ACC112 (cell line): ENCODE measurements around the gene AGMAT.

Experiments
- H2AFZ ChIP-seq: fragments of 200-600 bp; sonication (generic); one replicate; pipeline ENCODE4 v1.6.0; 2017; ENCODE audit warnings: antibody characterized with exemption, low read length; ENCODE audit not compliant: unreplicated experiment
- H3K27ac ChIP-seq: fragments of 200-600 bp; sonication (generic); 2 replicates; pipeline ENCODE4 v1.5.1; 2014; ENCODE audit warnings: low read depth, mild to moderate bottlenecking, antibody characterized with exemption, low read length, moderate library complexity
- H3K27me3 ChIP-seq: fragments of 200-600 bp; sonication (generic); 2 replicates; pipeline ENCODE4 v1.6.1; 2014; ENCODE audit warnings: mild to moderate bottlenecking, antibody characterized with exemption, low read length, moderate library complexity, mixed read lengths; ENCODE audit not compliant: insufficient read depth
- H3K36me3 ChIP-seq: fragments of 200-600 bp; sonication (generic); 2 replicates; pipeline ENCODE4 v1.6.1; 2016; ENCODE audit warnings: mild to moderate bottlenecking, antibody characterized with exemption, low read length, moderate library complexity, mixed read lengths; ENCODE audit not compliant: insufficient read depth
- H3K4me1 ChIP-seq: fragments of 200-600 bp; sonication (generic); one replicate; pipeline ENCODE4 v1.6.1; 2016; ENCODE audit warnings: low read length, mixed read lengths; ENCODE audit not compliant: insufficient read depth, unreplicated experiment, control insufficient read depth
- H3K4me3 ChIP-seq: fragments of 200-600 bp; sonication (generic); 2 replicates; pipeline ENCODE4 v1.5.1; 2014; ENCODE audit warnings: mild to moderate bottlenecking, low read depth, low read length
- H3K79me2 ChIP-seq: fragments of 200-600 bp; sonication (generic); one replicate; pipeline ENCODE4 v1.6.0; 2016; ENCODE audit warnings: low read length; ENCODE audit not compliant: control insufficient read depth, unreplicated experiment, insufficient read depth

Gene AGMAT

DNA sequence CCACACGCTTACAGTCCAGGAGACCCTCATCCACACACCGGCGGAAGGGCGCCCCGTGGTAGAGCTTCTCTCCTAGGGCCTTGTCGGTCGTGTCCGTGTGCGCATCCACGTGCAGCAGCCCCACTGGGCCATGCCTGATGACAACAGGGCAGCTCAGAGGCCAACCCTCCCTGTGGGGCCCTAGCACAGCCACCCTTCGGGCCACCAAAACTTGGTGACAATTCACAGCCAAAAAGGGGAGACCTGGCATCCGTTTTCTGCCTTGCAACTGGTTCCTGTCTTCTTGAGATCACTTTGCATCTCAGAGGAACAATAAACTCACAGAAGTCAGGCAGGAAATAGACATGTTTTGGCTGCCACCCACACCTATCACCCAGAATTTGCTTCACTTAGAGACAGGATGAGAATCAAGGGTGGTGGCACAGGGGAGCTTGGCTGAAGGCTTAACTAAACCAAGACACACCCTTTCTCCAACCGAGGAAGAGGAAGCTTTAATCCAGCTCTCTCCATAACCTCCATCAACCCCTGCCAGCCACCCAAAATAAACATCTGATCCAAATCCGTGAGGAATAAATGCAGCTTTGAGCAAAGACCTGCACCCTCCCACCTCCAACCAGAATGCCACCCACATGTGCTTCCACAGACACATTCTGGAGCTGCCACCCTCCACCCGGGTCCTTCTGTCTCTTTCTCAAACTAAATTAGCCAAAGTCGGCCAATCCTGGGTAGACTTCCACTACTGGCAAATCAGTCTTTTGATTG is 5.7 kb downstream of the AGMAT start:
- no peaks in the 10 kb centered on the region for H3K79me2 ChIP-seq
- no peak overlapping the region for H3K4me3 ChIP-seq
- H2AFZ ChIP-seq = no peak overlapping the region
- peaks cover 3% of the 10 kb centered on the region for H3K4me1 ChIP-seq
- H3K27ac ChIP-seq = no peak overlapping the region
- H3K27me3 ChIP-seq = no peaks in the 10 kb centered on the region
- H3K36me3 ChIP-seq = no peaks in the 10 kb centered on the region

DNA sequence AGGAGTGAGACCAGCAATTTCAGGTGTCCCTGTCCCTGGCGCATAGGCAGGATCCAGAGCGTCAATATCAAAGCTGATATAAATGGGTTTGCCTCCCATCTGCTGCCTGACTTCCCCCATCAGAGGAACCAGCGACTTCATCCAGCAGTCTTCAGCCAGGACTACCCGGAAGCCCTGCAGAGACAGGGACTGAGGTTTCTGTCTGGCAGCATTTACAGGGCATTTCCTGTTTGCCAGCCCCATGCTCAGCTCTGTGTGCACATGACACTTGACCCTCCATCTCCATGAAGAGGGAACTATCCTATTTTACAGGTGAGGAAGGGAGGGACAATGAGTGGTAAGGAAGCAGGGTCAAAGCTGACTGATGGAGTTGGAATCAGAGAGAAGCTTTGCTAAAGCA is 7.2 kb downstream of the AGMAT start:
- no peak overlapping the region for H2AFZ ChIP-seq
- H3K4me1 ChIP-seq = no peaks in the 10 kb centered on the region
- H3K79me2 ChIP-seq = no peaks in the 10 kb centered on the region

GRCh38 chr1:15575549-15576150 is 9.2 kb downstream of the AGMAT start:
- Histone ChIP-seq H3K36me3 (no peaks in the 10 kb centered on the region), H3K27ac (no peak overlapping the region)

More for the DNA sequence above, 7.2 kb downstream of the AGMAT start:
- no peaks in the 10 kb centered on the region for H3K27me3 ChIP-seq
- H3K4me3 ChIP-seq = no peak overlapping the region
- no peaks in the 10 kb centered on the region for H3K36me3 ChIP-seq
- H3K27ac ChIP-seq = no peak overlapping the region

DNA sequence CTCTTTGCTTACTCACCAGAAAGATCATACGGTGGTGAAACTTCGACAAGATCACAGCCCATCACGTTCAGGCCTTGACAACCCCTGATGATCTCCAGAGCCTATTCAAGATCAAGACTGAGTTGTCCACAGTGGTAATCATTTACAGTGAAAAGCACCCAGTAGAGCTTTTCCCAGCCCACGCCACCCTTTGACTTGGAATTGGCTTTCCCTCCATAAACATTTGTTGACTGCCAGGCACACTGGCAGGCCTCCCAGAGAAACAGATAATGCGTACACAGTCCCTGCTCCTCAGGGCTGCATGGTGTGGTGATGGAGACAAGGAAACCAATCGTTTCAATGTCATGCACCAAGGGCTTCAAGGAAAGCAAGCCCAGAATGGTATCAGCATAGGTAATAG is 10.1 kb downstream of the AGMAT start:
- no peak overlapping the region for H3K27ac ChIP-seq
- no peak overlapping the region for H2AFZ ChIP-seq
- H3K4me1 ChIP-seq = no peaks in the 10 kb centered on the region
- no peaks in the 10 kb centered on the region for H3K36me3 ChIP-seq
- H3K4me3 ChIP-seq = no peak overlapping the region
- H3K27me3 ChIP-seq = no peaks in the 10 kb centered on the region
- H3K79me2 ChIP-seq = no peaks in the 10 kb centered on the region

More at GRCh38 chr1:15575549-15576150, 9.2 kb downstream of the AGMAT start:
- H3K27me3 ChIP-seq = no peaks in the 10 kb centered on the region
- no peaks in the 10 kb centered on the region for H3K4me1 ChIP-seq
- H3K79me2 ChIP-seq = no peaks in the 10 kb centered on the region
- no peak overlapping the region for H2AFZ ChIP-seq
- H3K4me3 ChIP-seq = no peak overlapping the region

GRCh38 chr1:15573477-15573876 is 11.4 kb downstream of the AGMAT start:
- Histone ChIP-seq H3K79me2 (no peaks in the 10 kb centered on the region), H3K27ac (no peak overlapping the region), H3K4me1 (no peaks in the 10 kb centered on the region), H2AFZ (no peak overlapping the region), H3K27me3 (no peaks in the 10 kb centered on the region), H3K4me3 (no peak overlapping the region), H3K36me3 (no peaks in the 10 kb centered on the region)

DNA sequence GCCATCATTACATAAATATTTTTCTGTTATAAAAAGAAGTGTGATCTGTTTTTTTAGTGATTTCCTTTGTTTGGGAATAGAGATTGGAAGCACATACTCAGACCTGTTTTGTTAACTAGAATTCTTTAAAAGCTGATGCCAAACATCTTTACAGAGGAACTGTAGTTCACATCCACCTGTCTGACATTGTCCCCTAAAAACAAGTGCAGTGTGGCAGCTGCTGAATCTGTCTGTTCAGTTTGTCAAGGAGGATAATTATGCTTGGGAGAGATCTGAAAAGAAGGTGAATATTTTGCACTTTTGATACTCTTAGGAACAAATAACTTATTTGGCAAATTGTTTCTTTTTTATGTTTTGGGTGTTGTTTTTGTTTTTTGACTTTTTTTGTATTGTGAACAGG is 13.6 kb downstream of the AGMAT start:
- Histone ChIP-seq H2AFZ (no peak overlapping the region), H3K4me3 (no peak overlapping the region), H3K27ac (no peak overlapping the region)

DNA sequence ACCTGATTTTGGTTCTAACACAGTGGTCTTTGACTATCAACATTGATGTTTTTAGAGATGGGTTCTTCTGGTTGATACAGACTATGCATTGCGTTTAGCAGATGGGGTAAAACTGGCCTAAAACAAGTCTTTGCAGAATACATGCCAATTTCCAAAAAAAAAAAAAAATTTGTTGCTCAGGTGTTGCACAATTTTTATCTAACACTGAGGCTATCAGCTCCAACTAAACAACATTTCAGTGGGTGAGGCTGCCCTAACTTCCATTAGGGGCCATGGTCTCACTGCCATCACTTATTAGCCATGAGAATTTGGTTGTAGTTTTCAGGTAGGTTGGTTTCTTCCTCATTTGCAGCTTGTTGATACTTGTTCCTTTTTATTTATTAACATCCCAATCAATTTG is 14.0 kb downstream of the AGMAT start:
- Histone ChIP-seq H3K36me3 (peaks cover 3% of the 10 kb centered on the region; the same call in 1 of the 2 replicates), H3K79me2 (no peaks in the 10 kb centered on the region), H3K27ac (no peak overlapping the region), H3K4me3 (no peak overlapping the region), H2AFZ (no peak overlapping the region), H3K27me3 (no peaks in the 10 kb centered on the region), H3K4me1 (no peaks in the 10 kb centered on the region)

More for the DNA sequence above, 13.6 kb downstream of the AGMAT start:
- H3K36me3 ChIP-seq = peaks cover 3% of the 10 kb centered on the region; the same call in 1 of the 2 replicates
- H3K4me1 ChIP-seq = no peaks in the 10 kb centered on the region
- no peaks in the 10 kb centered on the region for H3K79me2 ChIP-seq
- no peaks in the 10 kb centered on the region for H3K27me3 ChIP-seq

DNA sequence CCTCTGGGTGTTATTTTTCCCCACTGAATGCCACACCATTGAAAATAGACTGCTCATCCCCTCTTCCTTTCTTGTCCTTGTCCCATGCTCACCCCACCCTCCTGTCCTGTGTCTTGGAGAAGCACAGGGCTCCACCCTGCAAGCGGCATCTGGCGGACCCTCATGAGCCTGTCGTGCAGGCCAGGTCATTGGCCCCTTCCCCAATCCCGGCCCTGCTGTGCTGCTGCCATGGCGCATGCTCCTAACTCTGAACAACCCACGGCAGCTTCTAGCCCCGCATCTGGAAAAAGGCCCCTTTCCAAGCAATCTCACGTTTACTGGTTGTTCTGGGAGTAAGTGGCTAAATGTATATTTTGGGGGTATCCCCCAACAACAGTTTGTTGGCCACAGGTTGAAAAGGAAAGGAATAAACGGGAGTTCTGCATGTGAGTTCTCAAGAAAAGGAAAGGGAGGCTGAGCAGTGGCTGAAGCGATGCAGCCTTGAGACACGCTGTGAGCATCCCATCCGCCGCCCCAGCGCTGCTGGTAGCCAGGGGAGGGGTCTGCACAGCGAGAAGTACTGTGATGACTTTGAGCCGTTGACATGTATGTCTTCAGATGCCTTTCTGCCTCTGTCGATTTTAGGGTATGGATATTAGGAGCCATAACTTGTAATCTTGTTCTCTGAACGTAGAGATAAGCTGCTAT is 16.3 kb downstream of the AGMAT start:
- H3K4me1 ChIP-seq = no peaks in the 10 kb centered on the region
- no peaks in the 10 kb centered on the region for H3K79me2 ChIP-seq
- no peak overlapping the region for H3K4me3 ChIP-seq
- peaks cover 12% of the 10 kb centered on the region for H3K36me3 ChIP-seq
- no peaks in the 10 kb centered on the region for H3K27me3 ChIP-seq
- no peak overlapping the region for H2AFZ ChIP-seq
- H3K27ac ChIP-seq = no peak overlapping the region

- Histone ChIP-seq H3K4me1 (no peaks in the 10 kb centered on the region), H3K36me3 (peaks cover 18% of the 10 kb centered on the region; the same call in 1 of the 2 replicates), H3K27ac (no peak overlapping the region), H3K79me2 (no peaks in the 10 kb centered on the region), H2AFZ (no peak overlapping the region), H3K4me3 (no peak overlapping the region), H3K27me3 (no peaks in the 10 kb centered on the region)
Observed at GRCh38 chr1:15559189-15559810, 25.6 kb downstream of the AGMAT start.

GRCh38 chr1:15558516-15558915 is 26.3 kb downstream of the AGMAT start:
- peaks cover 13% of the 10 kb centered on the region; the same call in 1 of the 2 replicates for H3K36me3 ChIP-seq

More at GRCh38 chr1:15558516-15558915, 26.3 kb downstream of the AGMAT start:
- Histone ChIP-seq H3K27me3 (no peaks in the 10 kb centered on the region), H3K79me2 (no peaks in the 10 kb centered on the region), H3K27ac (no peak overlapping the region), H3K4me1 (no peaks in the 10 kb centered on the region), H3K4me3 (no peak overlapping the region), H2AFZ (no peak overlapping the region)
